K562 (cell line): ENCODE data around the gene GALK2. TPM values are rescaled to one million over a fixed set of nuclear protein-coding genes. Genes with fewer than 3 reads are reported as not detected.

Source experiments
- CBX1 ChIP-seq: sonication (generic); IDR thresholded peaks from 2 replicates; pipeline ENCODE4 v1.6.1; 2016; ENCODE audit warnings: antibody characterized with exemption, low read depth, mild to moderate bottlenecking
- CHD1 ChIP-seq: fragments of 200-600 bp; sonication (generic); IDR thresholded peaks from one replicate; pipeline ENCODE4 v1.6.1; 2012; ENCODE audit warnings: mild to moderate bottlenecking, moderate library complexity, low read length, inconsistent platforms
- ETV5 ChIP-seq: sonication (generic); formaldehyde crosslinking; IDR thresholded peaks from 2 replicates; pipeline ENCODE4 v1.4.0; 2020; ENCODE audit warnings: low read depth, mild to moderate bottlenecking, missing genetic modification reagents
- FOXA1 ChIP-seq: fragments of 450-650 bp; IDR thresholded peaks from 2 replicates; pipeline ENCODE4 v1.6.1; 2016; ENCODE audit warnings: mild to moderate bottlenecking, borderline replicate concordance
- JUND ChIP-seq, 2 experiments: IDR thresholded peaks; 2 replicates in 1 of 2; 3 replicates in 1 of 2; pipeline ENCODE4 v1.6.1; 2011; ENCODE audit warnings: borderline replicate concordance in 2 of 2, low read depth in 2 of 2, low read length in 2 of 2, improper control_type of control experiment in 1 of 2, missing biosample characterization in 1 of 2, missing genetic modification characterization in 1 of 2, missing genetic modification reagents in 1 of 2
- L3MBTL2 ChIP-seq: fragments of 450-650 bp; IDR thresholded peaks from 2 replicates; pipeline ENCODE4 v1.6.1; 2016; ENCODE audit warnings: mild to moderate bottlenecking, moderate library complexity
- MCM5 ChIP-seq: fragments of 450-650 bp; IDR thresholded peaks from 2 replicates; pipeline ENCODE4 v1.6.1; 2016; ENCODE audit warnings: low read depth
- MIER1 ChIP-seq: fragments of 450-650 bp; IDR thresholded peaks from 2 replicates; pipeline ENCODE4 v1.6.1; 2016; ENCODE audit warnings: antibody characterized with exemption, mild to moderate bottlenecking, low read depth
- MTF1 ChIP-seq: fragments of 250-450 bp; sonication (Bioruptor Pico); IDR thresholded peaks from 2 replicates; pipeline ENCODE4 v1.9.0; 2021; ENCODE audit warnings: moderate library complexity, mild to moderate bottlenecking, inconsistent platforms, borderline replicate concordance
- MYC ChIP-seq, 2 experiments: fragments of 250-450 bp in 1 of 2; sonication (Bioruptor Pico) in 1 of 2; IDR thresholded peaks; 2 replicates each; pipeline versions ENCODE4 v1.5.1 to v1.6.1; 2012 to 2021; ENCODE audit warnings: low read depth in 2 of 2, borderline replicate concordance in 1 of 2, improper control_type of control experiment in 1 of 2, low read length in 1 of 2, mild to moderate bottlenecking in 1 of 2, moderate library complexity in 1 of 2
- NCOA6 ChIP-seq: fragments of 450-650 bp; IDR thresholded peaks from 2 replicates; pipeline ENCODE4 v1.6.1; 2017; ENCODE audit warnings: mild to moderate bottlenecking
- OTX1 ChIP-seq: fragments of 450-650 bp; formaldehyde crosslinking; IDR thresholded peaks from 2 replicates; pipeline ENCODE4 v1.4.0; 2022; ENCODE audit warnings: mild to moderate bottlenecking
- POLR2AphosphoS5 ChIP-seq: IDR thresholded peaks from 2 replicates; pipeline ENCODE4 v1.6.1; 2011; ENCODE audit warnings: mild to moderate bottlenecking, low read depth, low read length, moderate library complexity; ENCODE audit not compliant: control insufficient read depth, insufficient read depth
- RBM17 ChIP-seq: fragments of 200-400 bp; formaldehyde crosslinking; IDR thresholded peaks from 2 replicates; pipeline ENCODE4 v1.6.1; 2017; ENCODE audit warnings: low read depth, mild to moderate bottlenecking, low read length, borderline replicate concordance
- SMARCA4 ChIP-seq: fragments of 450-650 bp; IDR thresholded peaks from 2 replicates; pipeline ENCODE4 v1.6.1; 2016
- SMARCC2 ChIP-seq: fragments of 450-650 bp; IDR thresholded peaks from 2 replicates; pipeline ENCODE4 v1.6.1; 2017; ENCODE audit warnings: antibody characterized with exemption, moderate library complexity, mild to moderate bottlenecking, low read depth
- SNRNP70 ChIP-seq: fragments of 200-400 bp; formaldehyde crosslinking; optimal IDR thresholded peaks from 2 replicates; pipeline ENCODE3; 2017; ENCODE audit warnings: low read depth, low read length
- TAF1 ChIP-seq: IDR thresholded peaks from 2 replicates; pipeline ENCODE4 v1.6.1; 2011; ENCODE audit warnings: mild to moderate bottlenecking, low read length, moderate library complexity; ENCODE audit not compliant: insufficient read depth, control insufficient read depth, severe bottlenecking; ENCODE audit errors: extremely low read depth
- TAF15 ChIP-seq: fragments of 200-400 bp; formaldehyde crosslinking; IDR thresholded peaks from 2 replicates; pipeline ENCODE4 v1.6.1; 2017; ENCODE audit warnings: mild to moderate bottlenecking, low read depth, low read length, moderate library complexity
- TARDBP ChIP-seq: fragments of 450-650 bp; IDR thresholded peaks from 2 replicates; pipeline ENCODE4 v1.6.1; 2016
- ZC3H4 ChIP-seq: sonication (generic); formaldehyde crosslinking; IDR thresholded peaks from 2 replicates; pipeline ENCODE4 v1.9.0; 2021; ENCODE audit warnings: missing genetic modification reagents, borderline replicate concordance
- ZNF766 ChIP-seq: fragments of 200-800 bp; sonication (Bioruptor generic); conservative IDR thresholded peaks from 2 replicates; pipeline ENCODE4 v1.6.1; 2016; ENCODE audit warnings: missing genetic modification characterization, missing compliant biosample characterization
- polyA plus RNA-seq, 8 experiments: library from polyadenylated mRNA; depleted of rRNA in 4 of 8; stranded (reverse) in 5 of 8; unstranded in 3 of 8; fragments of >200 nt; fragmentation: Nextera tagmentation in 2 of 8; fragmentation: Illumina TruSeq in 1 of 8; extraction: Ambion mirVana in 2 of 8; extraction: Trizol in 1 of 8; gene quantifications; 2 replicates each; pipeline versions ENCODE4 v1.2.1 to v1.2.3, GENCODE V29; 2011 to 2014; ENCODE audit warnings: inconsistent platforms in 1 of 8, missing spikeins in 1 of 8
- total RNA-seq, 7 experiments: library from RNA; depleted of rRNA in 6 of 7; stranded (reverse); fragments of >200 nt in 6 of 7; fragmentation: Illumina TruSeq in 2 of 7; extraction: Trizol in 2 of 7; gene quantifications; 2 replicates each; pipeline versions ENCODE4 v1.2.1 to v1.2.3, GENCODE V29; 2011 to 2021; ENCODE audit warnings: low replicate concordance in 1 of 7
- TF ChIP-seq, protein P1 (sequence below): fragments of 250-450 bp; sonication (Bioruptor Pico); IDR thresholded peaks from 2 replicates; pipeline ENCODE4 v1.9.0; 2021; ENCODE audit warnings: mild to moderate bottlenecking, inconsistent platforms
- TF ChIP-seq, protein P2 (sequence below): fragments of 250-450 bp; sonication (Bioruptor Pico); IDR thresholded peaks from 2 replicates; pipeline ENCODE4 v1.8.0; 2021; ENCODE audit warnings: borderline replicate concordance, mild to moderate bottlenecking, moderate library complexity; ENCODE audit not compliant: poor library complexity, severe bottlenecking
- TF ChIP-seq, protein P3 (sequence below): fragments of 450-650 bp; formaldehyde crosslinking; IDR thresholded peaks from 2 replicates; pipeline ENCODE4 v1.4.0; 2022; ENCODE audit warnings: mild to moderate bottlenecking, moderate library complexity

Gene GALK2
- total and polyA plus RNA-seq, 9 of the 15 experiments (the other 6 are each of a cell fraction or from before 2014, with no cell fraction given): 32.8 to 82.0 (median 54.4) TPM

DNA sequence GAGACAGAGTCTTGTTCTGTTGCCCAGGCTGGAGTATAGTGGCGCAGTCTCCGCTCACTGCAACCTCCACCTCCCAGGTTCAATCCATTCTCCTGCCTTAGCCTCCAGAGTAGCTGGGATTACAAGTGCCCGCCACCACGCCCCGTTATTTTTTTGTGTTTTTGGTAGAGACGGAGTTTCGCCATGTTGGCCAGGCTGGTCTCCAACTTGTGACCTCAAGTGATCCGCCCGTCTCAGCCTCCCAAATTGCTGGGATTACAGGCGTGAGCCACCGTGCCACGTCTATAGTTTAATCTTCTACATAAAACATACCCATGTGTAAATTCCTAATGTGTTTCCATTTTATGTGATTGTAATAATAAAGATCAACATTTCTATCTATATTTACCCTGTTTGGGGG is 1.7 kb downstream of the GALK2 start (continued):
- TF ChIP-seq, protein P1, sequence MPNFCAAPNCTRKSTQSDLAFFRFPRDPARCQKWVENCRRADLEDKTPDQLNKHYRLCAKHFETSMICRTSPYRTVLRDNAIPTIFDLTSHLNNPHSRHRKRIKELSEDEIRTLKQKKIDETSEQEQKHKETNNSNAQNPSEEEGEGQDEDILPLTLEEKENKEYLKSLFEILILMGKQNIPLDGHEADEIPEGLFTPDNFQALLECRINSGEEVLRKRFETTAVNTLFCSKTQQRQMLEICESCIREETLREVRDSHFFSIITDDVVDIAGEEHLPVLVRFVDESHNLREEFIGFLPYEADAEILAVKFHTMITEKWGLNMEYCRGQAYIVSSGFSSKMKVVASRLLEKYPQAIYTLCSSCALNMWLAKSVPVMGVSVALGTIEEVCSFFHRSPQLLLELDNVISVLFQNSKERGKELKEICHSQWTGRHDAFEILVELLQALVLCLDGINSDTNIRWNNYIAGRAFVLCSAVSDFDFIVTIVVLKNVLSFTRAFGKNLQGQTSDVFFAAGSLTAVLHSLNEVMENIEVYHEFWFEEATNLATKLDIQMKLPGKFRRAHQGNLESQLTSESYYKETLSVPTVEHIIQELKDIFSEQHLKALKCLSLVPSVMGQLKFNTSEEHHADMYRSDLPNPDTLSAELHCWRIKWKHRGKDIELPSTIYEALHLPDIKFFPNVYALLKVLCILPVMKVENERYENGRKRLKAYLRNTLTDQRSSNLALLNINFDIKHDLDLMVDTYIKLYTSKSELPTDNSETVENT (CRISPR knock-in tag): no peak
- TF ChIP-seq TAF1 (peak; percentile 57), SMARCA4 (no peak), MIER1 (no peak), ZC3H4 (CRISPR knock-in tag) (no peak), CBX1 (no peak), RBM17 (no peak), NCOA6 (no peak), MCM5 (no peak), MYC (IDR thresholded peaks at IDR 0.05; ENCODE audit: low read depth, low read length) (no peak), MYC (CRISPR knock-in tag; IDR thresholded peaks at IDR 0.05; ENCODE audit: borderline replicate concordance, low read depth) (no peak), ETV5 (CRISPR knock-in tag) (no peak), CHD1 (no peak), L3MBTL2 (no peak), SMARCC2 (no peak), FOXA1 (no peak), SNRNP70 (no peak), ZNF766 (CRISPR knock-in tag) (no peak), POLR2AphosphoS5 (no peak), MTF1 (no peak), JUND (IDR thresholded peaks at IDR 0.05; ENCODE audit: borderline replicate concordance, low read depth, low read length) (no peak), JUND (tag; IDR thresholded peaks at IDR 0.05; ENCODE audit: borderline replicate concordance, low read depth, low read length) (no peak), TAF15 (no peak), OTX1 (CRISPR knock-in tag) (no peak), TARDBP (no peak)
- TF ChIP-seq, protein P2, sequence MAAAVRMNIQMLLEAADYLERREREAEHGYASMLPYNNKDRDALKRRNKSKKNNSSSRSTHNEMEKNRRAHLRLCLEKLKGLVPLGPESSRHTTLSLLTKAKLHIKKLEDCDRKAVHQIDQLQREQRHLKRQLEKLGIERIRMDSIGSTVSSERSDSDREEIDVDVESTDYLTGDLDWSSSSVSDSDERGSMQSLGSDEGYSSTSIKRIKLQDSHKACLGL (CRISPR knock-in tag): no peak
- TF ChIP-seq, protein P3, sequence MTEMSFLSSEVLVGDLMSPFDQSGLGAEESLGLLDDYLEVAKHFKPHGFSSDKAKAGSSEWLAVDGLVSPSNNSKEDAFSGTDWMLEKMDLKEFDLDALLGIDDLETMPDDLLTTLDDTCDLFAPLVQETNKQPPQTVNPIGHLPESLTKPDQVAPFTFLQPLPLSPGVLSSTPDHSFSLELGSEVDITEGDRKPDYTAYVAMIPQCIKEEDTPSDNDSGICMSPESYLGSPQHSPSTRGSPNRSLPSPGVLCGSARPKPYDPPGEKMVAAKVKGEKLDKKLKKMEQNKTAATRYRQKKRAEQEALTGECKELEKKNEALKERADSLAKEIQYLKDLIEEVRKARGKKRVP (CRISPR knock-in tag): no peak
